Esophagus muscularis mucosa (tissue), 4 donors: ENCODE data around the gene SCGN. TPM values are rescaled to one million over a fixed set of nuclear protein-coding genes. Genes with fewer than 3 reads are reported as not detected.

ENCODE experiments used
- DNase-seq: peaks from one replicate; pipeline ENCODE4 v3.0.0-alpha.2; 2017; ENCODE audit errors: extremely low spot score
- H3K27ac ChIP-seq, 4 donors: fragments of 200-600 bp; sonication (generic); replicated peaks in 1 of 4; 1 replicate in 3 of 4; 2 replicates in 1 of 4; pipeline ENCODE4 v1.5.1; 2016 to 2019; ENCODE audit warnings: mild to moderate bottlenecking in 1 of 4
- H3K27me3 ChIP-seq, 4 donors: fragments of 200-600 bp; sonication (generic); one replicate each; pipeline versions ENCODE4 v1.5.1 to v1.6.0; 2016 to 2019
- H3K36me3 ChIP-seq, 4 donors: fragments of 200-600 bp; sonication (generic); one replicate each; pipeline ENCODE4 v1.5.1; 2016 to 2019
- H3K4me1 ChIP-seq, 4 donors: fragments of 200-600 bp; sonication (generic); one replicate each; pipeline ENCODE4 v1.5.1; 2016 to 2019
- H3K4me3 ChIP-seq, 4 donors: fragments of 200-600 bp; sonication (generic); 1 replicate in 2 of 4; 2 replicates in 2 of 4; pipeline ENCODE4 v1.5.1; 2016 to 2019; ENCODE audit warnings: mild to moderate bottlenecking in 4 of 4, moderate library complexity in 1 of 4
- H3K9me3 ChIP-seq, 4 donors: fragments of 200-600 bp; sonication (generic); 1 replicate in 3 of 4; 2 replicates in 1 of 4; pipeline ENCODE4 v1.5.1; 2016 to 2019
- CTCF ChIP-seq, 3 experiments: fragments of 200-600 bp in 2 of 3; fragments of 450-650 bp in 1 of 3; sonication (generic) in 2 of 3; IDR thresholded peaks; one replicate each; pipeline ENCODE4 v1.5.1; 2017 to 2019; ENCODE audit warnings: antibody characterized with exemption in 3 of 3, mild to moderate bottlenecking in 2 of 3, moderate library complexity in 1 of 3
- EP300 ChIP-seq: sonication (generic); formaldehyde crosslinking; IDR thresholded peaks from one replicate; pipeline ENCODE4 v1.6.1; 2017; ENCODE audit warnings: antibody characterized with exemption
- POLR2A ChIP-seq: fragments of 450-650 bp; IDR thresholded peaks from one replicate; pipeline ENCODE4 v1.6.1; 2017; ENCODE audit warnings: antibody characterized with exemption, moderate library complexity, mild to moderate bottlenecking, low read depth
- POLR2AphosphoS5 ChIP-seq, 2 donors: sonication (generic); formaldehyde crosslinking; IDR thresholded peaks; one replicate each; pipeline ENCODE4 v1.6.1; 2017; ENCODE audit warnings: antibody characterized with exemption in 2 of 2
- WGBS: methylation state at CpG from one replicate; pipeline ENCODE4 v1.1.5; 2018; 5-methylcytosine and 5-hydroxymethylcytosine counted together
- intact Hi-C: fragments of 100-400 bp; cut with DNase I; formaldehyde crosslinking; loops from one replicate; pipeline ENCODE4 v1.15.1; 2023
- total RNA-seq, 4 donors: library from RNA; depleted of rRNA; stranded (reverse); fragments of >200 nt; gene quantifications; one replicate each; pipeline versions ENCODE4 v1.1.0 to v1.2.1, GENCODE V29; 2016

Gene SCGN
- total RNA-seq, 4 donors from 2014 or later, result 0.83 to 2.7 (median 1.7) TPM

GRCh38 chr6:25689966-25690365 lies 38.0 kb downstream of the SCGN start:
- Histone ChIP-seq H3K4me1 (no peaks in the 10 kb centered on the region), H3K9me3 (no peaks in the 10 kb centered on the region), H3K36me3 (no peaks in the 10 kb centered on the region), H3K27ac (no peak overlapping the region), H3K4me3 (no peak overlapping the region), H3K27me3 (no peaks in the 10 kb centered on the region)
- intact Hi-C loops, result no loop called here
- WGBS, result 69% methylated on average over 1 of the region's 1 CpG
- DNase-seq, result no peak
- TF ChIP-seq POLR2AphosphoS5 (IDR thresholded peaks at IDR 0.05) (no peak), EP300 (no peak), CTCF (IDR thresholded peaks at IDR 0.05) (no peak), POLR2A (no peak)

GRCh38 chr6:25691894-25692293 lies 39.9 kb downstream of the SCGN start:
- 82% methylated on average over 3 of the region's 3 CpGs for WGBS
- no peak overlapping the region for H3K27ac ChIP-seq
- no peaks in the 10 kb centered on the region for H3K9me3 ChIP-seq
- no peak for TF ChIP-seq CTCF (IDR thresholded peaks at IDR 0.05)
- no peak for TF ChIP-seq EP300
- no peak for TF ChIP-seq POLR2AphosphoS5 (IDR thresholded peaks at IDR 0.05)
- no peak for TF ChIP-seq POLR2A
- H3K4me3 ChIP-seq, result no peak overlapping the region
- no peaks in the 10 kb centered on the region for H3K4me1 ChIP-seq
- no peaks in the 10 kb centered on the region for H3K36me3 ChIP-seq
- intact Hi-C loops, result no loop called here
- DNase-seq, result no peak
- H3K27me3 ChIP-seq, result no peaks in the 10 kb centered on the region

- Histone ChIP-seq H3K9me3 (no peaks in the 10 kb centered on the region), H3K4me3 (no peak overlapping the region), H3K27me3 (no peaks in the 10 kb centered on the region), H3K27ac (no peak overlapping the region), H3K36me3 (no peaks in the 10 kb centered on the region), H3K4me1 (no peaks in the 10 kb centered on the region)
- whole genome bisulfite sequencing, result 49% methylated on average over 3 of the region's 3 CpGs
- DNase-seq, result no peak
- intact Hi-C loops, result no loop called here
- TF ChIP-seq EP300 (no peak), POLR2A (no peak), CTCF (IDR thresholded peaks at IDR 0.05) (no peak)
These were observed 40.5 kb downstream of the SCGN start for GRCh38 chr6:25692472-25692871.

- Histone ChIP-seq H3K27ac (no peak overlapping the region), H3K9me3 (no peaks in the 10 kb centered on the region), H3K4me3 (no peak overlapping the region), H3K36me3 (no peaks in the 10 kb centered on the region), H3K27me3 (no peaks in the 10 kb centered on the region), H3K4me1 (no peaks in the 10 kb centered on the region)
- no peak for DNase-seq
- TF ChIP-seq POLR2AphosphoS5 (IDR thresholded peaks at IDR 0.05), result no peak
- 42% methylated on average over 4 of the region's 4 CpGs for WGBS
- intact Hi-C loops, result no loop called here
These were observed 42.4 kb downstream of the SCGN start for GRCh38 chr6:25694366-25694765.

- Histone ChIP-seq H3K4me3 (no peak overlapping the region), H3K36me3 (no peaks in the 10 kb centered on the region), H3K27ac (no peak overlapping the region), H3K4me1 (no peaks in the 10 kb centered on the region), H3K27me3 (no peaks in the 10 kb centered on the region), H3K9me3 (no peaks in the 10 kb centered on the region)
- TF ChIP-seq POLR2A, result no peak
- no peak for TF ChIP-seq POLR2AphosphoS5 (IDR thresholded peaks at IDR 0.05)
- no peak for TF ChIP-seq CTCF (IDR thresholded peaks at IDR 0.05)
- no peak for TF ChIP-seq EP300
- intact Hi-C loops, result no loop called here
- 57% methylated on average over 2 of the region's 2 CpGs for WGBS
- no peak for DNase-seq
These were observed 43.7 kb downstream of the SCGN start for GRCh38 chr6:25695671-25696070.
